WTC11 (cell line): ENCODE results near the gene SLC37A1.

Source experiments
- ZNF121 ChIP-seq: sonication (generic); formaldehyde crosslinking; IDR thresholded peaks from 2 replicates; pipeline ENCODE4 v1.8.0; 2023; ENCODE audit warnings: missing genetic modification reagents
- ZNF416 ChIP-seq: fragments of 250-450 bp; sonication (Bioruptor Pico); IDR thresholded peaks from 2 replicates; pipeline ENCODE4 v1.9.0; 2021; ENCODE audit warnings: mild to moderate bottlenecking, inconsistent platforms

GRCh38 chr21:42586406-42586805 is 72.8 kb downstream of the SLC37A1 start:
- TF ChIP-seq ZNF121 (no peak), ZNF416 (CRISPR knock-in tag) (no peak)
